Lower leg skin (tissue), 4 donors: ENCODE results near the gene TCAP. TPM values are rescaled to one million over a fixed set of nuclear protein-coding genes. Genes with fewer than 3 reads are reported as not detected.
A peak's percentile ranks its signal among the peaks of the same experiment; 100 is the strongest.

Source experiments
- DNase-seq, 2 donors: peaks; one replicate each; pipeline ENCODE4 v3.0.0-alpha.2; 2019; ENCODE audit warnings: low spot score in 2 of 2
- H3K4me3 ChIP-seq: fragments of 200-600 bp; sonication (generic); 2 replicates; pipeline ENCODE4 v1.5.1; 2017; ENCODE audit warnings: mild to moderate bottlenecking, low read depth; ENCODE audit not compliant: poor library complexity, severe bottlenecking
- CTCF ChIP-seq, 3 donors: fragments of 450-650 bp; IDR thresholded peaks; one replicate each; pipeline ENCODE4 v1.5.1; 2016; ENCODE audit warnings: antibody characterized with exemption in 3 of 3, mild to moderate bottlenecking in 3 of 3, moderate library complexity in 2 of 3
- POLR2A ChIP-seq, 2 donors: fragments of 450-650 bp; IDR thresholded peaks; one replicate each; pipeline ENCODE4 v1.6.1; 2016 to 2017; ENCODE audit warnings: antibody characterized with exemption in 2 of 2, mild to moderate bottlenecking in 1 of 2, moderate library complexity in 1 of 2
- WGBS, 2 donors: methylation state at CpG; one replicate each; pipeline ENCODE4 v1.1.5; 2018; 5-methylcytosine and 5-hydroxymethylcytosine counted together
- intact Hi-C: fragments of 100-400 bp; cut with DNase I; formaldehyde crosslinking; loops from one replicate; pipeline ENCODE4 v1.15.0; 2023; ENCODE audit warnings: low total_unique reads
- total RNA-seq, 4 donors: library from RNA; depleted of rRNA; stranded (reverse); fragments of >200 nt; gene quantifications; one replicate each; pipeline ENCODE4 v1.1.0, GENCODE V29; 2016

Gene TCAP
- total RNA-seq, 4 donors from 2014 or later: 0.44 to 3.8 (median 0.62) TPM; not detected in 1

DNA sequence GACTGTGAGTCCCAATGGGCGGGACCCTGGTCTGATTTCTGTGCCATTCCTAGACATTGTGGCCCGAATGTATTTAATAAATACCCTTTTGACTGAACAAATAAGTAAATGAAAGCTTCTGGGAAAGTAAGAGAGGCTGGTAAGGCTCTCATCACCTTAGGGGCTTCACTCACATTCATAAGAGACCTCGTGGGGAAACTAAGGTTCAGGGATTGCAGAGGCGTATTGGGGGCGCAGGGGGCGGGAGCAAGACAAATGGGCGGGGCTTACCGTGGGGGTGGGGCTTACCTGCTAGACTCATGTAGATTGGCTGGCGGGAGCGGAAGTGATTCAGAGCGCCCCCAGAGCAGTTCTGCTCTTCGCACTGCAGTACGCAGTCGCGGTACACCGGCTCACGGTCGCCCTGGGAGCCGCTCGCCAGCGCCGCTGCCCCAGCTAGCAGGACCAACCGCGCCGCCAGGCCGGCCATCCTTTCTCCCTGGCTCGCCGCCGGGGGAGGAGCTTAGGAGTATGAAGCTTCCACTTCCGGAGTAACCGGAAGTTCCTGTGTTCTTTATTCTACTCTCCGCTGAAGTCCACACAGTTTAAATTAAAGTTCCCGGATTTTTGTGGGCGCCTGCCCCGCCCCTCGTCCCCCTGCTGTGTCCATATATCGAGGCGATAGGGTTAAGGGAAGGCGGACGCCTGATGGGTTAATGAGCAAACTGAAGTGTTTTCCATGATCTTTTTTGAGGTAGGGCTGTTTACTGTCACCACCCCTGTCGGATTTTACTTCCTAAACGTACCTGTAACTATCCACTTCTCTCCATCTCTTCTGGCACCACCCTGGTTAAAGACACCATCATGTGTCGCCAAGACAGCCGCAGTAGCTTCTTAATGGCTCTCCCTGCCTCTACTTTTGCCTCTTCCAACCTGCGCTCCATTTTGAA, 22.7 kb downstream of the TCAP start, which contains the start of gene PGAP3:
Gene PGAP3, minus strand, starts transcription at position 512 of the 929 bp plus-strand sequence. Its CDS starts 43 bp downstream, at position 469.
- DNase-seq: peak; percentile 72 to 95
- TF ChIP-seq CTCF (IDR thresholded peaks at IDR 0.05) (no peak), POLR2A (IDR thresholded peaks at IDR 0.05) (no peak)
- intact Hi-C loops: no loop called here
- H3K4me3 ChIP-seq: peak within 1 kb of the TSS; percentile 50
- WGBS, 2 donors: 4 to 6% methylated on average over 27 to 45 of the region's 45 CpGs

- H3K4me3 ChIP-seq: peak overlapping the region; percentile 50
- 20 to 27% methylated on average over 6 of the region's 6 CpGs for WGBS, 2 donors
- intact Hi-C loops: no loop called here
- no peak for TF ChIP-seq CTCF (IDR thresholded peaks at IDR 0.05)
- no peak for TF ChIP-seq POLR2A (IDR thresholded peaks at IDR 0.05)
- DNase-seq: no peak
These were observed 23.3 kb downstream of the TCAP start for GRCh38 chr17:39688475-39688835.

- H3K4me3 ChIP-seq: no peak overlapping the region
- TF ChIP-seq POLR2A (IDR thresholded peaks at IDR 0.05) (no peak), CTCF (IDR thresholded peaks at IDR 0.05) (no peak)
- 51 to 53% methylated on average over 3 of the region's 3 CpGs for whole genome bisulfite sequencing, 2 donors
- DNase-seq: no peak
- intact Hi-C loops: no loop called here
These were observed 23.8 kb downstream of the TCAP start for GRCh38 chr17:39688945-39689344.

DNA sequence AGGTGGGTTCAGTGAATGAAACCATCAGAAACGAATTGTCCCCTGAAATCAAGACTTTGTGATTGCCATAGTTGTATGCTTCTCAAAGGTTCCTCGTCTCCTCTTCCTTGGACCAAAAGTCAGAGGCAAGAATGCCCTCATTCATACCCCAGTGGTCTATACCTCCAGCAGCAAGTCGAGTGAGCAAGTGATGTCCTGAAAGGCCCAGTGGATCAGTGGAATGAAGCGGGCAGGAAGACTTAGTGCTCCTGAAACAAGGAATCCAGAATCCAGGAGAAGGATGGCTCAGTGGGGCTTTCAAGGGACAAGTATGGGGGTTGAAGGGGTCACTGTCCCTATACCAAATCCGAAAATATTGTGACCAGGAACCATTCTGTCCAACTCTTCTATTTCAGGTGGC, 29.4 kb downstream of the TCAP start:
- intact Hi-C loops: no loop called here
- no peak overlapping the region for H3K4me3 ChIP-seq
- DNase-seq: no peak
- 86 to 88% methylated on average over 5 of the region's 5 CpGs for WGBS, 2 donors
- no peak for TF ChIP-seq CTCF (IDR thresholded peaks at IDR 0.05)
- no peak for TF ChIP-seq POLR2A (IDR thresholded peaks at IDR 0.05)

- intact Hi-C loops: no loop called here
- no peak for DNase-seq
- 89 to 92% methylated on average over 2 of the region's 2 CpGs for WGBS, 2 donors
- TF ChIP-seq CTCF (IDR thresholded peaks at IDR 0.05) (no peak), POLR2A (IDR thresholded peaks at IDR 0.05) (no peak)
- no peak overlapping the region for H3K4me3 ChIP-seq
These were observed 29.9 kb downstream of the TCAP start for GRCh38 chr17:39695089-39695474.
